HG03175 (cell line): ENCODE results near the gene MYBL2.

ENCODE experiments used
- ATAC-seq: cut with Tn5 transposase; IDR thresholded peaks from one replicate; pipeline ENCODE4 v1.9.1; 2021; ENCODE audit warnings: mild to moderate bottlenecking, moderate library complexity; ENCODE audit not compliant: unreplicated experiment

MYBL2 gene

GRCh38 chr20:43681991-43682410, 15.1 kb downstream of the MYBL2 start:
- ATAC-seq, result peak; percentile 94

GRCh38 chr20:43682446-43682845, 15.5 kb downstream of the MYBL2 start:
- ATAC-seq, result peak; percentile 10

GRCh38 chr20:43686820-43687219, 19.9 kb downstream of the MYBL2 start:
- ATAC-seq, result no peak

GRCh38 chr20:43689165-43689564, 22.3 kb downstream of the MYBL2 start:
- no peak for ATAC-seq

GRCh38 chr20:43690943-43691598, 24.2 kb downstream of the MYBL2 start:
- no peak for ATAC-seq

GRCh38 chr20:43691928-43692524, 25.1 kb downstream of the MYBL2 start:
- ATAC-seq, result no peak

- no peak for ATAC-seq
These were observed 27.8 kb downstream of the MYBL2 start for GRCh38 chr20:43694763-43695162.

GRCh38 chr20:43695571-43695970, 28.7 kb downstream of the MYBL2 start:
- ATAC-seq, result no peak

GRCh38 chr20:43699941-43700565, 33.1 kb downstream of the MYBL2 start:
- ATAC-seq, result no peak

GRCh38 chr20:43700627-43701026, 33.7 kb downstream of the MYBL2 start:
- no peak for ATAC-seq

GRCh38 chr20:43702502-43702901, 35.6 kb downstream of the MYBL2 start:
- ATAC-seq, result no peak

- ATAC-seq, result peak; percentile 73
These were observed 43.6 kb downstream of the MYBL2 start for GRCh38 chr20:43710370-43711044.

GRCh38 chr20:43711098-43711654, 44.3 kb downstream of the MYBL2 start:
- ATAC-seq, result no peak

- ATAC-seq, result no peak
These were observed 48.1 kb downstream of the MYBL2 start for GRCh38 chr20:43715044-43715443.

- ATAC-seq, result no peak
These were observed 48.6 kb downstream of the MYBL2 start for GRCh38 chr20:43715511-43715910.

GRCh38 chr20:43716123-43716522, 49.2 kb downstream of the MYBL2 start:
- no peak for ATAC-seq

- no peak for ATAC-seq
These were observed 50.1 kb downstream of the MYBL2 start for GRCh38 chr20:43716757-43717615.

GRCh38 chr20:43717616-43717995, 50.7 kb downstream of the MYBL2 start:
- ATAC-seq, result no peak

GRCh38 chr20:43720007-43720406, 53.1 kb downstream of the MYBL2 start:
- no peak for ATAC-seq

- no peak for ATAC-seq
These were observed 54.1 kb downstream of the MYBL2 start for GRCh38 chr20:43721097-43721428.
